PC-3 (cell line): ENCODE data around the gene PRDM5. TPM values are rescaled to one million over a fixed set of nuclear protein-coding genes. Genes with fewer than 3 reads are reported as not detected.
"Not testable (repeated sequence)": the region's sequence is repeated elsewhere in the genome, so short reads cannot be mapped to it uniquely, and the experiment has no call there.

ENCODE experiments used
- ATAC-seq: fragments of 200-7000 bp; cut with Tn5 transposase; 2 replicates; pipeline ENCODE4 v1.9.1; 2020; ENCODE audit warnings: mild to moderate bottlenecking, moderate library complexity
- BruUV-seq: library from RNA; stranded (reverse); fragments of 400-500 nt; replicated peaks from 2 replicates; lab custom pipeline; 2021; lab: Mats Ljungman, UMichigan
- CTCF ChIA-PET: fragments of 300-600 bp; sonication (Branson Sonifier 250); formaldehyde crosslinking; loops from one replicate; lab custom pipeline; 2022; ENCODE audit warnings: antibody characterized with exemption; lab: Charles Lee
- POLR2A ChIA-PET: fragments of 300-600 bp; sonication (Branson Sonifier 250); formaldehyde crosslinking; loops from one replicate; lab custom pipeline; 2022; ENCODE audit warnings: antibody characterized with exemption; ENCODE audit not compliant: unreplicated experiment; lab: Charles Lee
- DNase-seq: peaks from one replicate; pipeline ENCODE4 v3.0.0-alpha.2; 2015
- H2AFZ ChIP-seq: fragments of 300-600 bp; sonication (generic); 2 replicates; pipeline ENCODE4 v1.6.0; 2016; ENCODE audit warnings: antibody characterized with exemption, low read length
- H3F3A ChIP-seq: fragments of 300-600 bp; sonication (generic); one replicate; pipeline ENCODE4 v1.6.0; 2017; ENCODE audit warnings: antibody characterized with exemption, low read length, control low read depth, mild to moderate bottlenecking; ENCODE audit not compliant: unreplicated experiment
- H3K27ac ChIP-seq: fragments of 300-600 bp; sonication (generic); 2 replicates; pipeline ENCODE4 v1.5.1; 2016; ENCODE audit warnings: mild to moderate bottlenecking, low read length
- H3K27me3 ChIP-seq: fragments of 300-600 bp; sonication (generic); 2 replicates; pipeline ENCODE4 v1.6.1; 2016; ENCODE audit warnings: low read length, mixed read lengths
- H3K36me3 ChIP-seq: fragments of 300-600 bp; sonication (generic); 2 replicates; pipeline ENCODE4 v1.6.1; 2016; ENCODE audit warnings: low read depth, mixed run types, low read length, mixed read lengths
- H3K4me1 ChIP-seq: fragments of 300-600 bp; sonication (generic); 2 replicates; pipeline ENCODE4 v1.5.1; 2016; ENCODE audit warnings: low read length; ENCODE audit not compliant: insufficient read depth
- H3K4me2 ChIP-seq: fragments of 300-600 bp; sonication (generic); 2 replicates; pipeline ENCODE4 v1.6.0; 2016; ENCODE audit warnings: low read length
- H3K4me3 ChIP-seq: fragments of 300-600 bp; sonication (generic); 2 replicates; pipeline ENCODE4 v1.5.1; 2016; ENCODE audit warnings: mild to moderate bottlenecking, low read length, mixed read lengths
- H3K79me2 ChIP-seq: fragments of 300-600 bp; sonication (generic); 2 replicates; pipeline ENCODE4 v1.6.1; 2017; ENCODE audit warnings: low read length, mixed read lengths
- H3K9ac ChIP-seq: fragments of 300-600 bp; sonication (generic); 2 replicates; pipeline ENCODE4 v1.6.0; 2016; ENCODE audit warnings: mild to moderate bottlenecking, low read length
- H3K9me2 ChIP-seq: fragments of 300-600 bp; sonication (generic); replicated peaks from 2 replicates; pipeline ENCODE4 v1.6.1; 2016; ENCODE audit warnings: mixed run types, low read length, mixed read lengths
- H3K9me3 ChIP-seq: fragments of 300-600 bp; sonication (generic); 2 replicates; pipeline ENCODE4 v1.6.1; 2016; ENCODE audit warnings: low read length, mixed read lengths
- H4K20me1 ChIP-seq: fragments of 300-600 bp; sonication (generic); 2 replicates; pipeline ENCODE4 v1.6.1; 2016; ENCODE audit warnings: low read length, mixed read lengths
- EZH2 ChIP-seq: fragments of 300-600 bp; sonication (generic); IDR thresholded peaks from one replicate; pipeline ENCODE4 v1.6.1; 2017; ENCODE audit warnings: antibody characterized with exemption, mild to moderate bottlenecking, low read length; ENCODE audit not compliant: unreplicated experiment
- EZH2phosphoT487 ChIP-seq: fragments of 300-600 bp; sonication (generic); IDR thresholded peaks from 2 replicates; pipeline ENCODE4 v1.6.1; 2018; ENCODE audit warnings: mild to moderate bottlenecking, antibody characterized with exemption, low read length, borderline replicate concordance
- intact Hi-C: fragments of 100-400 bp; cut with micrococcal nuclease; formaldehyde crosslinking; loops from 2 replicates; pipeline ENCODE4 v1.9.0; 2023
- total RNA-seq: library from RNA; depleted of rRNA; stranded (reverse); fragments of >200 nt; gene quantifications from 2 replicates; pipeline ENCODE4 v1.2.3, GENCODE V29; 2014; rRNA removed
- TF ChIP-seq, protein P1 (sequence below): fragments of 300-600 bp; sonication (generic); conservative IDR thresholded peaks from 2 replicates; pipeline ENCODE4 v1.5.1; 2017; ENCODE audit warnings: antibody characterized with exemption, low read depth, mild to moderate bottlenecking, low read length

The PRDM5 gene
- total RNA-seq, 1 experiment from 2014 or later, result 2.4 TPM

DNA sequence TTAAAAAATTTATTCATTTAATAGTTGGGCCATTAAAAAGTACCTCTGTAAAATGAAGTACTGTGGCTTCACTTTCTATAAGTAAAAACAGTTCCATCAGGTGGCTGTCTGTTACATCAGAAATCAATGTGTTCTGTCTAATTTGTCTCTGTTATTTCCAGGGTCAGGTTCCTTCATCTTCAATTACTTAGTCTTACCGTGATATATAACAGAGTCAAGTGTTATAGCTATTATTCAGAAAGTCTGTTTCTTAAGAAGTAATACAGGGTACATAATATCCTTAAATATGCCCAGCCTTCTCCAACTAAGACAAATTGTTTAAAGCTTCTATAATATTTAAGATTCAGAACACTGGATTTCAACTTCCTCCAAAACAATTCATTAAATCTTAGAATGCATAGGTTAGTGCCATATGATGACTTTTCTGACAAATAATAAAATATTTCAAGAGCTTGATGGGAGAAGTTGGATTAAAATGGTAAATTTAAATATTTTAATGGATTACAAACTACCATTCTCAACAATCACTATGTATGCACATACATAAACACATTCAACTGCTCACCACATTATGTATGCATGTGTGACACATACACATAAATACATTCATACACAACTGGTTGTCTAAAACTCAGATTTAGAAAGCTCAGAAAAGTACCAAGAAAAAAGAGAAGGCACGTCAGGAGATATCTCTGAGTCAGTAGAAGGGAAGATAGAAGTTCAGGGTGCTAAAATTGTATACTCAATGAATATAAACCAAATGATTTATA lies 268.5 kb downstream of the PRDM5 start:
- intact Hi-C loops, result no loop called here
- Histone ChIP-seq H3K4me1 (no peaks in the 10 kb centered on the region), H3K4me2 (no peak overlapping the region), H3K9me3 (no peaks in the 10 kb centered on the region), H3K79me2 (no peaks in the 10 kb centered on the region), H4K20me1 (no peaks in the 10 kb centered on the region), H3K27ac (no peak overlapping the region), H3F3A (no peaks in the 10 kb centered on the region), H3K27me3 (no peaks in the 10 kb centered on the region), H3K4me3 (no peak overlapping the region), H2AFZ (no peak overlapping the region), H3K9me2 (no peaks in the 10 kb centered on the region), H3K9ac (no peak overlapping the region), H3K36me3 (no peaks in the 10 kb centered on the region)
- ChIA-PET CTCF (no interaction called here), POLR2A (no interaction called here)
- ATAC-seq, result no peak
- DNase-seq, result no peak
- no TSS peak for BruUV-seq
- TF ChIP-seq EZH2phosphoT487, result no peak
- TF ChIP-seq EZH2, result no peak
- TF ChIP-seq, protein P1, sequence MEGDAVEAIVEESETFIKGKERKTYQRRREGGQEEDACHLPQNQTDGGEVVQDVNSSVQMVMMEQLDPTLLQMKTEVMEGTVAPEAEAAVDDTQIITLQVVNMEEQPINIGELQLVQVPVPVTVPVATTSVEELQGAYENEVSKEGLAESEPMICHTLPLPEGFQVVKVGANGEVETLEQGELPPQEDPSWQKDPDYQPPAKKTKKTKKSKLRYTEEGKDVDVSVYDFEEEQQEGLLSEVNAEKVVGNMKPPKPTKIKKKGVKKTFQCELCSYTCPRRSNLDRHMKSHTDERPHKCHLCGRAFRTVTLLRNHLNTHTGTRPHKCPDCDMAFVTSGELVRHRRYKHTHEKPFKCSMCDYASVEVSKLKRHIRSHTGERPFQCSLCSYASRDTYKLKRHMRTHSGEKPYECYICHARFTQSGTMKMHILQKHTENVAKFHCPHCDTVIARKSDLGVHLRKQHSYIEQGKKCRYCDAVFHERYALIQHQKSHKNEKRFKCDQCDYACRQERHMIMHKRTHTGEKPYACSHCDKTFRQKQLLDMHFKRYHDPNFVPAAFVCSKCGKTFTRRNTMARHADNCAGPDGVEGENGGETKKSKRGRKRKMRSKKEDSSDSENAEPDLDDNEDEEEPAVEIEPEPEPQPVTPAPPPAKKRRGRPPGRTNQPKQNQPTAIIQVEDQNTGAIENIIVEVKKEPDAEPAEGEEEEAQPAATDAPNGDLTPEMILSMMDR, result no peak

DNA sequence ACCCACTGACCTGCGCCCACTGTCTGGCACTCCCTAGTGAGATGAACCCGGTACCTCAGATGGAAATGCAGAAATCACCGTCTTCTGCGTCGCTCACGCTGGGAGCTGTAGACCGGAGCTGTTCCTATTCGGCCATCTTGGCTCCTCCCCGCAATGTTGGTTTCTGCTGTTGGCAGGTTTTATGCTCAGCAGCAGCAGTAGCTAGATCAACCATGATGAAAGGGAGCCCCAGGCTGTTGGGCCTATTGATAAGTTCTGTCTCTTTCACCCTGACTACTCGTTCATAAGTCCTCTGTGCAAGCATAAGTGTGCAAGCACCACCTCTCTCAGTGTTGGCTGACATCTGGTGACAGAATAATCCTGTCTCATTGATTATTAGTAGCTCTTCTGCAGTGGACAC lies 274.2 kb downstream of the PRDM5 start:
- H3K9me3 ChIP-seq, H3K9me2 ChIP-seq, H3K4me3 ChIP-seq, CTCF ChIA-PET, H3K79me2 ChIP-seq, POLR2A ChIA-PET, H3K4me1 ChIP-seq, H3K9ac ChIP-seq, H3K27me3 ChIP-seq, H3K36me3 ChIP-seq, ATAC-seq, BruUV-seq, intact Hi-C loops, DNase-seq, H2AFZ ChIP-seq, H4K20me1 ChIP-seq, H3K27ac ChIP-seq, H3F3A ChIP-seq, H3K4me2 ChIP-seq: not testable (repeated sequence)

Other genes starting within 250 kb of the PRDM5 start
- 0.04 TPM in 1 of 2 replicates, not detected in the other for gene NDNF, start 149.8 kb upstream of the PRDM5 start, total RNA-seq
- not detected in 2 replicates for gene TNIP3, start 241.6 kb upstream of the PRDM5 start, total RNA-seq